GM21737 (cell line): ENCODE measurements around the gene PRDM10.
A peak's percentile ranks its signal among the peaks of the same experiment; 100 is the strongest.
"Not testable (repeated sequence)": the region's sequence is repeated elsewhere in the genome, so short reads cannot be mapped to it uniquely, and the experiment has no call there.

Experiments
- ATAC-seq: cut with Tn5 transposase; IDR thresholded peaks from one replicate; pipeline ENCODE4 v1.9.1; 2021; ENCODE audit warnings: mild to moderate bottlenecking, moderate library complexity; ENCODE audit not compliant: unreplicated experiment

PRDM10 gene

DNA sequence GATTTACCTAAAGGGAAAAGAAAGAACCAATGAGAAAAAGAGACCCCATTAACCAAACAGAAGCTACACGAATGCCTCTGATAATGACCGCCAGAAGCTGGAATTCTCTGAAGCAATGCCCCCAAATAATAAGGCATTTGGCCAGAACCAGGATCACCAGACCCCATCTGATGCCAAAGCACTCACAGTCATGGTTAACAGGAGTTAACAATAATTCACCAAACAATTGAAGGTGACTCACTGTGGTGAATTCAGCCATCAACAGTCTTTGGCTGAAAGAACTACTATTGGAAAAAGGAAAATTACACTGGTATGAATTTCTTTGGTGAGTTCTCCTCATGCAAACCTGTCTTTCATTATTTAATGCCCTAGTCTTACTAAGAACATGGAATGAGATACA lies 85.4 kb downstream of the PRDM10 start:
- no peak for ATAC-seq

DNA sequence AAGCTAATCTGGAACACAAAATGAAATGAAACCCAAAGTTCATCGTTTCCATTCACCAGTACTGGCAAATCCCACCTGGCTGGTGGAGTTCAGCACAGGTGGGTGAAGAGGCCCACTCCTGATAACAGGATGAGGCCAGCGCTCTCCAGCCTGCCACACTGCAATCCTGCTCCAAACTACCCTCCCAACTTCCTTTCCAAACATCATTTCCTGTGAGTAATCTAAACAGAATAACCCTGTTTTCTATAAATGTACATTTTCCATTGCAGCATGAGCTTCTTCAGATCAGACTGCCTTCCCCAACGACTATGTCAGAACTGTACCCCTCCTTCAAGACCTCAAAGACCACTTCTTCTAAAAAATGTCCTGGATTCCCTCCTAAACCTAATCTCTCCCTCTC lies 91.3 kb downstream of the PRDM10 start:
- no peak for ATAC-seq

DNA sequence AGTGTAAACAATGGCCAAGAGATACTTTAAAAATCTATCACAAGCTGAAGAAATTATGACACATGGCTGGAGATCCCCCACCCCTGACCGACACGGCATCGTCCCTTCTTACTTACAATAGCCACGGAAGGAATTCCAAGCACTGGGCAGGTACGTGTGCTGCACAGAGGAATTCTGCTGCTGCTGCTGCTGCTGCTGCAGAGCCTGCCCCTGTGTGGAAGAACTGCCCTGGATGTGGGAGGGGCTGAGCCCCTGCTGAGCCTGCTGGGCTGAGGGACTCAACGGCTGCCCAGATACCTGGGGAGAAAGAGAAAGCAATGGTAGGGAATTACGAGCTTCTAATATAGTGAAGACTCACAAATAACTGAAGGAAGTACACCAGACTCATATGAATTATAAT lies 92.3 kb downstream of the PRDM10 start:
- ATAC-seq: no peak

DNA sequence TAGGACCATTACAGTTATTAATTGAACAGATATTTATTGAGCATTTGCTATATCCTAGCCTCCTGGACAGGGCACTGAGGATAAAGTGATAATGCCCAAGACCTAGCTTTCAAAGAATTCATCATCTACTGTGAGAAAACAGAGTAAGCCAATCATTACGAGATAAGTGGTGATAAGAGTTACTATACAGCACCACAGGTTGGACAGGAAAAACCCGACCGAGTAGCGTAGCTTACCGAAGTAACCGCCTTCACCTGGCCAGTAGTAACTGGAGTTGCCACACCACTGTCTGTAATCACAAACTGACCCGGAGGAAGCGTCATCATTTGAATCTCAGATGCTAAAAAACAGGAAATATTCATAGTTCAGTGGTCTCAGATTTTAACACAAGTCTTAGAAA lies 97.2 kb downstream of the PRDM10 start:
- ATAC-seq: no peak

DNA sequence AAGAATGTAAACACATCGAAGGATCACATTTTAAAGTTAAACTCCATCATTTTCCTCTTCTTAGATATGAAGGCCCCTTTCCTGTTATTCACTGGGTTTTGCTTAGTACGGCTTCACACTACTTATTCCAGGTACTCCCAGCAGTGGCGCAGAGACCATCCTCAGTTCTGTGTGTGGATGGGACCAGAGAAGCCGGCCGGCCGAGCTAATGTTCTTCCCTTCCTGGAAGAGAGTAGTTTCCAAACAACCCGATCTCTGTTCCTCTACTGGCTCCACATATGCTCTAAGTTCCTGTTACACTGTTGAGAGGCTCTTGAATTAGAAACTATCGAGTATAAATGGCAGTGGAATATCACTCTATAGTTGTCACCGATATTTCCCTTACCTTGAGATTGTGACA lies 106.6 kb downstream of the PRDM10 start:
- no peak for ATAC-seq

DNA sequence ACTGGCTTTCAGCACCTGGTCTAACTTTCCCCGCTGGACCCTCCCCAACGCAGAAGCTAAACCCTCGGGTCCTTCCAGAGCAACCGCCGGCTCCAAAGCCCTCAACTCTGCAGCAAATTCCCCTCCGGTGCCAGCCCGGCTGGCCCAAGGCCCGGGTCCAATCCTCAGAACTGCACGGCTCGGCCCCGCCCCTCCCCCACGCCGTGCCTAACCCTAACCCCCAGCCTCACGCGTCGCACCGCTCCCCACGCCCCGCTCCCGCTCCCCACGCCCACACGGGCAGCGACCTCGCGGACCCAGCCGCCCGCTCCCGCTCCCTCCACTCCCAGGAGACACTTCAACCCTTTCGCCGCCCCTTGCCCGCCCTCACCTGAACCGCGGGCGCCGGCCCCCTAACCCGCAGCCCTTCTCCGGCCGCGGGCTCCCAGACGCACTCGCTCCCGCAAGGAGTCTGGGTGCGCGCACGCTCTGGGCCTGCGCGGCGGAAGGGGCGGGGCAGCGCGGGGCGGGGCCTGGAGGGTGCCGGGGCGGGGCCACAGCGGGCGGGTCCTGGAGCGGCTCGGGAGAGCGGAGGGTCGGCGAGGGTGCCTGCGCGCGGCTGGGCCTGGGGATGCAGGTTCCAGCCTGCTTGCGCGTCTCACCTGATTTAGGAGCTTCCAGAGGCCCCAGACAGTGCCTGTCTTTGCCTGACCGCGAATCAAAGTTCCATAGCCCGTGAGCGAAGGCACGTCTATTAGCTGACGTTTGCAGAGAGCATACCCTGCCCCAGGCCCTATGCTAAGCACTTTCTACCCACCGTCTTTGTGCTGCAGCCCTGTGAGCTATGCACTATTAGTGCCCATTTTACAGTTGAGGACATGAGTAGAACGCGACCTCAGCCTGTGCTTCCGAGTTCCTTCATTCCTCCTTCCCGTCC lies 107.3 kb downstream of the PRDM10 start, which contains the start of gene NFRKB:
NFRKB (minus strand) TSS at position 453 of the 916 bp plus-strand sequence. CDS start 2,729 bp downstream, outside the sequence.
- ATAC-seq: peak; percentile 98

DNA sequence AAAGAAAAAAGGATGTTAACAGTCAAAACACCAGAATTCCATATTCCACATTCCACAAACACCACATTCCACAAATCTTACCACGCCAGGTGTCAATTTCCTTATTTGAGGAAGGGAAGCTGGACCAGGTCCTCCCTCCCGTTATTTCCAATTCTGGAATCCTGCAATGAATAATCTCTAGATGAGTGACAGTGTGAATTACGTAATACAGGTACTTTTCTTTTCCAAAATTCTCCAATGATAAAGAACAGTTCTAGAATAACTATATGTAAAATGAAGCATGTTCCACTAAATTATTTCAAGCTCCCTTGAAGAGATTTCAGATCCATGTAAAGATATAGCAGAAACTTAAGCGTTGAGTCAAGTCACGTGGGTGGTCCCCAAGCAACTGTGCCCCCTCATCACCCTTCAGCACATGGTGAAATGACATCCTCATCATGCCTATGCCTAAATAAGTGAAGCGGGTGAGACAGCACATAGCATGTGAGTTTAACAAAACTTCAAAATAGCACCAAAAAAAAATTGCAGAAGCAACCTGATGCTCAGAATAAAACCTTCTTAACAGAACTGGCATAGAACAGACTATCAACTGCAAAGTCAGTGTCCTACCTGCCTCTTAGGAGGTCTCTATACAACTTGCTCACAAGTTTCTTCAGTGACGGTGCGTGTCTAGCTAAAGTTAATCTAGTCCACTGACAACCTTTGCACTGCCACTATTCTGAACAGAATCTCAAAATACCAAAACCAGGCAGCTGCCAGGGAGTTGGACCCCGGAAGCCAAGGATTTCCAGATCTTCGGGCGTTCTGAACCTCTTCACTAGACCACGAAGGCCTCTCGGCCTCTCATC lies 108.1 kb downstream of the PRDM10 start:
- no peak for ATAC-seq

DNA sequence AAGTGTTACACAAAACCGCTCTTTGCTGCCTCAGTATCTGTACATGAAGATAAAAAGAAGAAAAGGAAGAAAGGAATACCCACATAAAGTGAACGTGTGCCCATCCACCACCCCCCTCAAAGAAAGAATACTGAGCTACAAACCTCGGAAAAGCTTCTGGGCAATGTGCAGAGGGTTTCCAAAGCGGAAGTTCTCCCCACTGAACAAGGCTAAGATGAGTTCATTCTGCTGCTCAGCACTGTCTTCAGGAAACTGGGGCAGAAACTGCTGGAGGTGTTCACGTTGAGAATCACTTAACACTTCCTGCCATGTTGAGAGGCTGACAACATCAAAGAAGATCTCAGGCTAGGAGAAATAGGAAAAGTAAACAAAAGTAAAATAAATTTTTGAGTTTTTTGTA lies 114.2 kb downstream of the PRDM10 start:
- ATAC-seq: no peak

DNA sequence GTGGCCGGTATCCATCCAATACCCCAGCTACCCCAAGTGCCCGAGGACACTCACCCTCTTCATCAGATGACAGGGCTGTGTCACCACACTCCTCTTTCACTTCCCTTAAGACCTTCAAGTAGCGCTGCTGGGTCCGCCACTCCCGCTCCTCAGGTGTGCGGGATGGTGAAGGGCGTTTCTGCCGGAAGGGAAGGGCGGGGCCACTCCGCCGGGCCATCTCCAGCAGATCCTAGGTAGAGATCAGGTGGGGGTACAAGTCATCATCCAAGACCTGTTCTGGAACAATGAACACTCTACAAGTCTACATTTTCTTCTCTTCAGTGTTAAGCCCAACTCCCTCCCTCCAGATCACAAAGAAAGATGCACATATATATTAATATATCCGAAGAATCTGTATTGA lies 117.3 kb downstream of the PRDM10 start:
- ATAC-seq: no peak

DNA sequence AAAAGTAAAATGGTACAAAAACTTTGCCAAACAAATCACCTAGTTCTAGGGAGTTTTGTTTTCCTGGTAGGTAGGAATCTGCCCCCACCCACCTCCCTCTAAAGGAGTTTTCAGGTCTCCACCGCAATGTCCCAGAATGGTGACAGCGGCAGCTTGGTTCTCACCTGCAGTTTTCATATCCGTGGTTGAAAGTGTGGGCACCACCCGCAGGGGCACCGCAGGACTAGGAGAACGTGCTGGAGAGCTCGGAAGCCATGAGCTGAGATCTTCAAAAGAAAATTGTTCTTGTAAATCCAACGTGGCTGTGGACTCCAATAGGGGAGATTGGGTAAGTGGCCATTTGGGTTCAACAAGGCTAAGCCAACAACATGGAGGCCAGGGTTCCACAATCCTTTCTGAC lies 118.1 kb downstream of the PRDM10 start:
- ATAC-seq: no peak

DNA sequence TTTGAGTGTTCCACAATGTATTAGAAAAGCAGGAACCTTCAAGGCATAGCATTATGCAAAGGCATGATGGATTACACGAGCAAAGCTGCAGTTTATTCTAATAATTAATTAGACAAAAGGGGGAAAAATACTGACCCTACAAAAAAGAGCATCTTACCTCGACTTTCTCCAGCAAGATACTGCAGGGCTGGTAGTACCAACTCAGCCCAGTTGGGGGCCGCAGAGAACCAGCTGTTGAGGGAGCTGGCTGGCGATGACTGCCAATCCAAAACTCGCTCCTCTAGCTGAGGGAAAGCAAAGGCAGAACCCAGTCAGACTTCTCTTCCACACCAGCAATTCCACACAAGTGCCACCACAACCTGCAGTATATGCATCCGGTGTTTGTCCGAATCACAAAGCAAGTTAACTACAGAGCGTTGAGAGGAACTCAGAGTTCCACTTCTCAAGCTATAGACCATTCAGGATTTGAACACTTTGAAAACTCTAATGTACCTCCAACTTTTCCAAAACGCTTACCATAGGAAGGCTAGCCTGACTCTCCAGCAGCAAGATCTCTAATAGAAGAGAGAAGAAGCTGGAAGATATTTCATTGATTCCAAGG lies 121.0 kb downstream of the PRDM10 start:
- ATAC-seq: no peak

DNA sequence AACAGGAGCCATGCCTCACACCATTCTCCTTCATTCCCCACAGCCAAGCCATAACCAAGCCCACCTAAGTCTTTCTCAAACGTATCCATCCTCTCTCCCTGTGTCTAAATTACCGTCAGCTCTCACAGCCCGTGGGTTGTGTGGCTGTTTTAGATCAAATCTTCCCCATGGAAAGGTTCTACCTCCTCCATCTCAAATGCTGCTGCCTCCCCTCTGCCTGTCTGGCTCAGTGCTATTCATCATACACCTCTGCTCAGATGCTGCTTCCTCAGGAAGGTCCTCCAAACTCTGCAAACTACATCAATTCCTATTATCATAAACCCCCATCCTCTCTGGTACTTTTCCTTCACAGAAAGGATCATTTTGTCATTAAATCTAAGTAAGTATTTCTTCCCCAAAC lies 122.3 kb downstream of the PRDM10 start:
- no peak for ATAC-seq

DNA sequence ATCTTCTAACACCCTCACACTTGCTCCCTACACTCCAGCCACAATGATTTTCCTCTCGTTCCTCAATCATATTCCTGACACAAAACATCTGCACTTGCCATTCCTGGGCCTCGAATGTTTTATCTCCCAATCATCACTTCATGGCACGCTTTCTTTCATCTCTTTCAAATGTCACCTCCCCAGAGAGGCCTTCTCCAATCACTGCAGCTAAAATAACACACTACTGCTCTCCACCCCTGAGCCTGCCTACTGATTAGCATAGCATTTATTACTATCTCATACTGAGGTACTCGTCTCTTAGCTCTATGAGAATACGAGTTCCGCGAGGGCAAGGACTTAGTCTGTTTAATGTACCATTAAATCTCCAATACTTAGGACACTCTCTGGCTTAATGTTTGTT lies 130.7 kb downstream of the PRDM10 start:
- ATAC-seq: no peak

DNA sequence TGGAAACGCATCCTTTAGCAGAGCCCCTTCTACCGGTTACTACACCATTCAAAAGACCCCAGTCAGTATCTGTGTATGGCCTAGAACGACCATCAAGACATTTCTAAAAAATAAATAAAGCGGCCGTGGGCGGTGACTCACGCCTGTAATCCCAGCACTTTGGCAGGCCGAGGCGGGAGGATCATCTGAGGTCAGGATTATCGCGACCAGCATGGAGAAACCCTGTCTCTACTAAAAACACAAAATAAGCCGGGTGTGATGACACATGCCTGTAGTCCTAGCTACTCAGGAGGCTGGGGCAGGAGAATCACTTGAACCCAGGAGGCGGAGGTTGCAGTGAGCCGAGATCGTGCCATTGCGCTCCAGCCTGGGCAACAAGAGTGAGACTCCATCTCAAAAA lies 134.0 kb downstream of the PRDM10 start:
- not testable (repeated sequence) for ATAC-seq

DNA sequence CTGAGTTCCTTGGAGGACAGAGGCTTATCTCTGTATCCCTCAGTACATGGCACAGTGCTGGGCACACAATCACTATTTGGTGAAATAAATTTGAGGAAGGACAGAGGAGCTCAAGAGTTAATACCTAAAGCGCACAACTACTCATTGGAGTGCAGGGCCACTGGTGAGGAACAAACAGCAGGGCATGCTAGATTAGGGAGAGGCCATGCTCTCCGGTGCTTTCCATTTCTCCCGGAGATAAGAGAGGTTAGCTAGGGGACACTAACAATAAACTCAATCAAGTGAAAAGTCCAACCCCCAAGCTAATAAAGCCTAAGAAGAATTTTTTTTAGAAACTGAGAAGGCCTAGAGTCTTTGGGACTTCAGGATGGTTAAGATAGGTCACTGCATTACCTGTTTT lies 136.3 kb downstream of the PRDM10 start:
- ATAC-seq: no peak

DNA sequence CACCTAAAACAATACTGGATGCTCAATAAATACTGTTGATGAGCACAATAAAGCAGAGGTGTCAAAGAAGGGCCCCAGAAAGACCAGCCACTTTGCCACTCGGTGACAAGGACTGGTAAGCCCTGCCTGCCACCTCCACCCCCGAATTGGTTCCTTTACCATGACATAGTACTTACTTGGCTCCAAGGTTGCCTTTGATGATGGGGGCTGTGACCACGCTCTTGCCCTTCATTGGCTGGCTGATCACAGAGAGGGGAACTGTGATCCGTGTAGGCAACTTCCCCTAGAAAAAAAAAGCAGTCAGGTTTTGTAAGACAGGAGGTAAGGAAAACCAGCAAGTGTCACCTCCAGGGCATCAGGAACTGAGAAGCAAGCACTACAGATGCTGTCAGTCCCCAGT lies 136.9 kb downstream of the PRDM10 start:
- ATAC-seq: no peak

DNA sequence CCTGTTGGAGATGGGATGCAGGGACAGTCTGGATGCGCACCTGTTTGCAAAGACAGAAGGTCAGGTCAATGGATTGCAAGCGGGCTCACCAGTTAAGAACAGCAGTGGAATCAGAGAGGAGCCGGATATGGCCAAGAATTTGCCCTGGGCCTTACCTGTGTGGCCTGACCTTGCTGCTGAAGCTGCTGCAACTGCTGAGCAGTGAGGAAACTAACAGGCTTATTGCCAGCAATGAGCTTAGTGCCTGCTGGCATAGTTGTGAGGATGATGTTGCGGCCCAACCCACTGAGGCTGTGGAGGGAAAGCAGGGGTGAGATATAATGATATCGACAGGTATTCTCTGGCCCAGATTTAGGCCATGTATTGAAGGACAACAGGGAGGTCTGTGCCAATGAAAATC lies 137.8 kb downstream of the PRDM10 start:
- no peak for ATAC-seq

DNA sequence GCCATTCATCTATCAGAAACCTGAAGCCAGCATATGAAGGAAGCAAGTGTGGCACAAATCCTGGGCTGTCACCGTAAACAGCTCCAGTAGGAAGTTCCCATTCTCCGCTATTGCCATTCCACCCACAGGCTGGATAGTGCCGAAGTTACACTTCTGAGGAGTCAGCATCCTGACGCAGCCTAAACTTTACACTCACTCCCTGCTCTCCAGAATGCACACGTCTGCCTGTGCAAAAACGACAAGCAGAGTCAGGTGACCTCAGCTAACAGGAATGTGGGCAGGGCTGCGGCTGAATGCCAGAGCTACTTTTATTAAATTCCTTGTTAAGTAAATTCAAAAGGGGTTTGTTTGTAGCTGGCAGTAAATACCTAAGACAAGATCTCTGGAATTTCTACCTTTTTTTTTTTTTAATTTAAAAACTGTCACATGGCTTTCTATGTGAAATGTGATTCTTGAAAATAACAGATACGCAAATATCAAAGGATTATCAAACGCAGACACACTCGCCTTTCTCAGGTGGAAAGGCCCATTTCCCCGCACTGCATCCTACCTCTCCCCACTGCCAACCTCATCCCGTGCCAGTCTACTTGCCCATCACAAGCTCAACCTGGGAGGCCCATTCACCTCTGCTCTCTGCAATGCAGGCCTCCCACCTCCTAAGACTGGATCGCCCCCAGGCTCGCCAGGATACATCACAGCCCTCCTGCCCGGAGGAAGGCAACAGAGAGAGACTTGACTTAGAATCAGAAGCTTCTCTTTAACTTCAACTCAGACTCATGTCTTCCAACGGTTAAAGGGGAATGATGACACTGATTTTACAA lies 140.7 kb downstream of the PRDM10 start:
- ATAC-seq: no peak

DNA sequence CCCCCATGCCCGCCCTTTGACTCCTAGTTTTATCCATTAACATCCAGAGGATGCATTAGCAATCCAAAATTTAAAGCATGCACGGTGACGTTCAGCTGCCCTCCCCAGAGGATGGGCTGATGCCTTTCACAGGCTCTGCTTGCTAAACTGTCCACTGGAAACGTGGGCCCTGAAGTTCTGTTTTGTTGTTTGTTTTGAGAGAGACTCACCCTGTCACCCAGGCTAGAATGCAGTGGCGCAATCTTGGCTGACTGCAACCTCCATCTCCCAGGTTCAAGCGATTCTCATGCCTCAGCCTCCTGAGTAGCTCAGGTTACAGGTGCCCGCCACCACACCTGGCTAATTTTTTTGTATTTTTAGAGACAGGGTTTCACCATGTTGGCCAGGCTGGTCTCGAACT lies 146.6 kb downstream of the PRDM10 start:
- ATAC-seq: no peak

DNA sequence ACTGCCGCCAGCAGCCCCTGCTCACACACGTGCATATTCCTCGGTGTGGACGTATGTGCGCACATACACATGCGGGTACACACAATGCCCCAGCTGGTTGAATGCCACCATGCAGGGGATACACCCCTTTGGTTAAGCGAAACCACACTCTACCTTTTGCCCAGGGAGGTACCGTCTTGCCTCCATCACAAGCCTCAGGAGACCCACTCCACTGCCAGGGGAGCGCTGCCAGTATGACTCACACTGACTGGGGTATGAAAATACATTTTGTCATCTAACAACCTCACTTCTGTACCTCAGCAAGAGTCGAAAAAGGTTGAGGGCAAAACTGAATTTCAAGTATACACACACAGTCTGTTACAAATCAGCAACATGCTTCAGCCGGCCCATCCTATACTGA lies 147.5 kb downstream of the PRDM10 start:
- no peak for ATAC-seq
